T-helper 2 cell treated with Interferon-gamma antibody and Interleukin-4, amounts not matched to agents 5 μg/mL and 100 μg/mL, for 36 hours (primary cell): ENCODE measurements around the gene ERG.

Experiments used
- DNase-seq: peaks from one replicate; pipeline ENCODE4 v3.0.0; 2021; ENCODE audit warnings: low spot score
- H3K27ac Mint-ChIP-seq: one replicate; pipeline ENCODE4 v1.8.0; 2021; ENCODE audit warnings: mild to moderate bottlenecking, mixed read lengths
- H3K27me3 Mint-ChIP-seq: one replicate; pipeline ENCODE4 v1.8.0; 2021; ENCODE audit warnings: low read depth, mixed read lengths
- H3K36me3 Mint-ChIP-seq: one replicate; pipeline ENCODE4 v1.8.0; 2021; ENCODE audit warnings: low read depth, mixed read lengths
- H3K4me1 Mint-ChIP-seq: one replicate; pipeline ENCODE4 v1.8.0; 2021; ENCODE audit warnings: low read depth, mixed read lengths
- H3K4me3 Mint-ChIP-seq: one replicate; pipeline ENCODE4 v1.8.0; 2022; ENCODE audit warnings: mild to moderate bottlenecking, moderate library complexity, mixed read lengths
- H3K9me3 Mint-ChIP-seq: one replicate; pipeline ENCODE4 v1.8.0; 2021; ENCODE audit warnings: mixed read lengths

The ERG gene

GRCh38 chr21:38474796-38475195, 23.5 kb downstream of the ERG start:
- Mint-ChIP-seq H3K36me3 (no peaks in the 10 kb centered on the region), H3K4me3 (no peak overlapping the region), H3K27me3 (peaks cover 76% of the 10 kb centered on the region), H3K4me1 (peaks cover 25% of the 10 kb centered on the region), H3K9me3 (no peaks in the 10 kb centered on the region), H3K27ac (no peak overlapping the region)
- no peak for DNase-seq

GRCh38 chr21:38474124-38474523, 24.2 kb downstream of the ERG start:
- Mint-ChIP-seq H3K27me3 (peaks cover 69% of the 10 kb centered on the region), H3K9me3 (no peaks in the 10 kb centered on the region), H3K27ac (no peak overlapping the region), H3K4me1 (peaks cover 20% of the 10 kb centered on the region), H3K36me3 (no peaks in the 10 kb centered on the region), H3K4me3 (no peak overlapping the region)
- no peak for DNase-seq

- Mint-ChIP-seq H3K4me1 (peaks cover 7% of the 10 kb centered on the region), H3K4me3 (no peak overlapping the region)
- DNase-seq = no peak
Measured at GRCh38 chr21:38472412-38473108, 25.7 kb downstream of the ERG start.

GRCh38 chr21:38471766-38472165, 26.5 kb downstream of the ERG start:
- H3K36me3 Mint-ChIP-seq = no peaks in the 10 kb centered on the region
- DNase-seq = no peak
- peaks cover 5% of the 10 kb centered on the region for H3K4me1 Mint-ChIP-seq
- H3K9me3 Mint-ChIP-seq = peaks cover 8% of the 10 kb centered on the region
- no peak overlapping the region for H3K4me3 Mint-ChIP-seq
- H3K27me3 Mint-ChIP-seq = peaks cover 58% of the 10 kb centered on the region
- H3K27ac Mint-ChIP-seq = no peak overlapping the region

More at GRCh38 chr21:38472412-38473108, 25.7 kb downstream of the ERG start:
- Mint-ChIP-seq H3K36me3 (no peaks in the 10 kb centered on the region), H3K9me3 (peaks cover 2% of the 10 kb centered on the region), H3K27me3 (peaks cover 60% of the 10 kb centered on the region), H3K27ac (no peak overlapping the region)

GRCh38 chr21:38470755-38471154, 27.5 kb downstream of the ERG start:
- no peak for DNase-seq
- Mint-ChIP-seq H3K4me3 (no peak overlapping the region), H3K4me1 (peaks cover 1% of the 10 kb centered on the region), H3K27ac (no peak overlapping the region), H3K36me3 (no peaks in the 10 kb centered on the region), H3K27me3 (peaks cover 48% of the 10 kb centered on the region), H3K9me3 (peaks cover 8% of the 10 kb centered on the region)

- H3K9me3 Mint-ChIP-seq = peaks cover 8% of the 10 kb centered on the region
- H3K27ac Mint-ChIP-seq = no peak overlapping the region
- no peak overlapping the region for H3K4me3 Mint-ChIP-seq
- H3K4me1 Mint-ChIP-seq = peaks cover 1% of the 10 kb centered on the region
- no peak for DNase-seq
- peaks cover 37% of the 10 kb centered on the region for H3K27me3 Mint-ChIP-seq
- H3K36me3 Mint-ChIP-seq = no peaks in the 10 kb centered on the region
Measured at GRCh38 chr21:38469642-38470041, 28.6 kb downstream of the ERG start.

- Mint-ChIP-seq H3K9me3 (peaks cover 8% of the 10 kb centered on the region), H3K27me3 (peaks cover 31% of the 10 kb centered on the region), H3K36me3 (no peaks in the 10 kb centered on the region), H3K27ac (no peak overlapping the region), H3K4me3 (no peak overlapping the region), H3K4me1 (peaks cover 1% of the 10 kb centered on the region)
- DNase-seq = no peak
Measured at GRCh38 chr21:38468989-38469388, 29.3 kb downstream of the ERG start.

- Mint-ChIP-seq H3K27ac (no peak overlapping the region), H3K36me3 (no peaks in the 10 kb centered on the region), H3K4me1 (peaks cover 1% of the 10 kb centered on the region), H3K9me3 (peaks cover 8% of the 10 kb centered on the region), H3K4me3 (no peak overlapping the region), H3K27me3 (peaks cover 26% of the 10 kb centered on the region)
- DNase-seq = no peak
Measured at GRCh38 chr21:38467911-38468310, 30.4 kb downstream of the ERG start.

GRCh38 chr21:38467374-38467773, 30.9 kb downstream of the ERG start:
- H3K27me3 Mint-ChIP-seq = peaks cover 22% of the 10 kb centered on the region
- no peak overlapping the region for H3K27ac Mint-ChIP-seq
- H3K4me3 Mint-ChIP-seq = no peak overlapping the region
- peaks cover 1% of the 10 kb centered on the region for H3K4me1 Mint-ChIP-seq
- no peaks in the 10 kb centered on the region for H3K36me3 Mint-ChIP-seq
- peaks cover 8% of the 10 kb centered on the region for H3K9me3 Mint-ChIP-seq
- DNase-seq = no peak

GRCh38 chr21:38460171-38460742, 38.0 kb downstream of the ERG start:
- Mint-ChIP-seq H3K4me3 (no peak overlapping the region), H3K36me3 (no peaks in the 10 kb centered on the region), H3K27me3 (peaks cover 4% of the 10 kb centered on the region), H3K4me1 (no peaks in the 10 kb centered on the region), H3K9me3 (no peaks in the 10 kb centered on the region), H3K27ac (no peak overlapping the region)
- no peak for DNase-seq

- Mint-ChIP-seq H3K4me3 (no peak overlapping the region), H3K27me3 (peaks cover 4% of the 10 kb centered on the region)
Measured at GRCh38 chr21:38459490-38459889, 38.8 kb downstream of the ERG start.

GRCh38 chr21:38455403-38455802, 42.9 kb downstream of the ERG start:
- Mint-ChIP-seq H3K27ac (no peak overlapping the region), H3K4me1 (no peaks in the 10 kb centered on the region), H3K4me3 (no peak overlapping the region), H3K9me3 (no peaks in the 10 kb centered on the region), H3K27me3 (peaks cover 4% of the 10 kb centered on the region), H3K36me3 (no peaks in the 10 kb centered on the region)
- no peak for DNase-seq

More at GRCh38 chr21:38459490-38459889, 38.8 kb downstream of the ERG start:
- Mint-ChIP-seq H3K27ac (no peak overlapping the region), H3K4me1 (no peaks in the 10 kb centered on the region), H3K9me3 (no peaks in the 10 kb centered on the region), H3K36me3 (no peaks in the 10 kb centered on the region)
- no peak for DNase-seq

GRCh38 chr21:38454702-38455101, 43.6 kb downstream of the ERG start:
- no peak for DNase-seq
- no peaks in the 10 kb centered on the region for H3K4me1 Mint-ChIP-seq
- H3K36me3 Mint-ChIP-seq = no peaks in the 10 kb centered on the region
- no peak overlapping the region for H3K4me3 Mint-ChIP-seq
- H3K9me3 Mint-ChIP-seq = no peaks in the 10 kb centered on the region
- H3K27me3 Mint-ChIP-seq = peaks cover 4% of the 10 kb centered on the region
- no peak overlapping the region for H3K27ac Mint-ChIP-seq

GRCh38 chr21:38454161-38454560, 44.1 kb downstream of the ERG start:
- H3K27me3 Mint-ChIP-seq = peaks cover 4% of the 10 kb centered on the region
- no peaks in the 10 kb centered on the region for H3K9me3 Mint-ChIP-seq
- no peaks in the 10 kb centered on the region for H3K36me3 Mint-ChIP-seq
- no peak overlapping the region for H3K4me3 Mint-ChIP-seq
- no peaks in the 10 kb centered on the region for H3K4me1 Mint-ChIP-seq
- DNase-seq = no peak
- no peak overlapping the region for H3K27ac Mint-ChIP-seq
